Measurements from ENCODE around the gene CEACAM1. TPM values are rescaled to one million over a fixed set of nuclear protein-coding genes. Genes with fewer than 3 reads are reported as not detected.

CEACAM1 gene
- polyA plus RNA-seq, 1 donor from 2014 or later, result 0.12 TPM

GRCh38 chr19:42474743-42475142 is 53.5 kb downstream of the CEACAM1 start:
- H3K4me2 ChIP-seq (ENCODE audit: low read length), result no peak overlapping the region
- H3K27ac ChIP-seq (ENCODE audit: low read length), result no peak overlapping the region

GRCh38 chr19:42473686-42474085 is 54.6 kb downstream of the CEACAM1 start:
- Histone ChIP-seq H3K27ac (ENCODE audit: low read length) (no peak overlapping the region), H3K36me3 (ENCODE audit: insufficient read depth, low read length) (no peaks in the 10 kb centered on the region), H3K9me2 (ENCODE audit: insufficient read depth, low read length) (no peaks in the 10 kb centered on the region), H4K20me1 (ENCODE audit: insufficient read depth) (no peaks in the 10 kb centered on the region), H3K9ac (ENCODE audit: low read length) (no peak overlapping the region), H2AFZ (ENCODE audit: low read depth, low read length) (no peak overlapping the region), H3K27me3 (ENCODE audit: insufficient read depth, low read depth, low read length) (no peaks in the 10 kb centered on the region), H3F3A (ENCODE audit: insufficient read depth, low read length, poor library complexity, severe bottlenecking) (no peaks in the 10 kb centered on the region), H3K4me3 (ENCODE audit: low read length) (no peak overlapping the region), H3K9me3 (ENCODE audit: low read length) (no peaks in the 10 kb centered on the region), H3K4me2 (ENCODE audit: low read length) (no peak overlapping the region), H3K79me2 (replicated peaks; ENCODE audit: insufficient read depth, low read length) (no peaks in the 10 kb centered on the region)
- TF ChIP-seq, protein P1, sequence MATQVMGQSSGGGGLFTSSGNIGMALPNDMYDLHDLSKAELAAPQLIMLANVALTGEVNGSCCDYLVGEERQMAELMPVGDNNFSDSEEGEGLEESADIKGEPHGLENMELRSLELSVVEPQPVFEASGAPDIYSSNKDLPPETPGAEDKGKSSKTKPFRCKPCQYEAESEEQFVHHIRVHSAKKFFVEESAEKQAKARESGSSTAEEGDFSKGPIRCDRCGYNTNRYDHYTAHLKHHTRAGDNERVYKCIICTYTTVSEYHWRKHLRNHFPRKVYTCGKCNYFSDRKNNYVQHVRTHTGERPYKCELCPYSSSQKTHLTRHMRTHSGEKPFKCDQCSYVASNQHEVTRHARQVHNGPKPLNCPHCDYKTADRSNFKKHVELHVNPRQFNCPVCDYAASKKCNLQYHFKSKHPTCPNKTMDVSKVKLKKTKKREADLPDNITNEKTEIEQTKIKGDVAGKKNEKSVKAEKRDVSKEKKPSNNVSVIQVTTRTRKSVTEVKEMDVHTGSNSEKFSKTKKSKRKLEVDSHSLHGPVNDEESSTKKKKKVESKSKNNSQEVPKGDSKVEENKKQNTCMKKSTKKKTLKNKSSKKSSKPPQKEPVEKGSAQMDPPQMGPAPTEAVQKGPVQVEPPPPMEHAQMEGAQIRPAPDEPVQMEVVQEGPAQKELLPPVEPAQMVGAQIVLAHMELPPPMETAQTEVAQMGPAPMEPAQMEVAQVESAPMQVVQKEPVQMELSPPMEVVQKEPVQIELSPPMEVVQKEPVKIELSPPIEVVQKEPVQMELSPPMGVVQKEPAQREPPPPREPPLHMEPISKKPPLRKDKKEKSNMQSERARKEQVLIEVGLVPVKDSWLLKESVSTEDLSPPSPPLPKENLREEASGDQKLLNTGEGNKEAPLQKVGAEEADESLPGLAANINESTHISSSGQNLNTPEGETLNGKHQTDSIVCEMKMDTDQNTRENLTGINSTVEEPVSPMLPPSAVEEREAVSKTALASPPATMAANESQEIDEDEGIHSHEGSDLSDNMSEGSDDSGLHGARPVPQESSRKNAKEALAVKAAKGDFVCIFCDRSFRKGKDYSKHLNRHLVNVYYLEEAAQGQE (IDR thresholded peaks at IDR 0.05; ENCODE audit: borderline replicate concordance), result no peak
- no peak for TF ChIP-seq POLR2AphosphoS5 (IDR thresholded peaks at IDR 0.05)
- no peak for TF ChIP-seq MXI1 (conservative IDR thresholded peaks at IDR 0.05; ENCODE audit: poor library complexity, severe bottlenecking)
- no peak for TF ChIP-seq EZH2 (IDR thresholded peaks at IDR 0.05; ENCODE audit: borderline replicate concordance, insufficient read depth, low read length, poor library complexity, severe bottlenecking)
- TF ChIP-seq TAF1 (IDR thresholded peaks at IDR 0.05; ENCODE audit: low read depth), result no peak

More at GRCh38 chr19:42474743-42475142, 53.5 kb downstream of the CEACAM1 start:
- Histone ChIP-seq H4K20me1 (ENCODE audit: insufficient read depth) (no peaks in the 10 kb centered on the region), H3K9me2 (ENCODE audit: insufficient read depth, low read length) (no peaks in the 10 kb centered on the region), H3K4me3 (ENCODE audit: low read length) (no peak overlapping the region), H3K79me2 (replicated peaks; ENCODE audit: insufficient read depth, low read length) (no peaks in the 10 kb centered on the region), H3K9me3 (ENCODE audit: low read length) (no peaks in the 10 kb centered on the region), H3K36me3 (ENCODE audit: insufficient read depth, low read length) (no peaks in the 10 kb centered on the region), H3K27me3 (ENCODE audit: insufficient read depth, low read depth, low read length) (no peaks in the 10 kb centered on the region), H2AFZ (ENCODE audit: low read depth, low read length) (no peak overlapping the region), H3K9ac (ENCODE audit: low read length) (no peak overlapping the region), H3F3A (ENCODE audit: insufficient read depth, low read length, poor library complexity, severe bottlenecking) (no peaks in the 10 kb centered on the region)
- TF ChIP-seq SMC3 (conservative IDR thresholded peaks at IDR 0.05; ENCODE audit: poor library complexity) (no peak), EZH2 (IDR thresholded peaks at IDR 0.05; ENCODE audit: borderline replicate concordance, insufficient read depth, low read length, poor library complexity, severe bottlenecking) (no peak), POLR2AphosphoS5 (IDR thresholded peaks at IDR 0.05) (no peak), TAF1 (IDR thresholded peaks at IDR 0.05; ENCODE audit: low read depth) (no peak), MXI1 (conservative IDR thresholded peaks at IDR 0.05; ENCODE audit: poor library complexity, severe bottlenecking) (no peak), EP300 (conservative IDR thresholded peaks at IDR 0.05; ENCODE audit: poor library complexity, severe bottlenecking) (no peak), RAD21 (conservative IDR thresholded peaks at IDR 0.05) (no peak)
- TF ChIP-seq, protein P2, sequence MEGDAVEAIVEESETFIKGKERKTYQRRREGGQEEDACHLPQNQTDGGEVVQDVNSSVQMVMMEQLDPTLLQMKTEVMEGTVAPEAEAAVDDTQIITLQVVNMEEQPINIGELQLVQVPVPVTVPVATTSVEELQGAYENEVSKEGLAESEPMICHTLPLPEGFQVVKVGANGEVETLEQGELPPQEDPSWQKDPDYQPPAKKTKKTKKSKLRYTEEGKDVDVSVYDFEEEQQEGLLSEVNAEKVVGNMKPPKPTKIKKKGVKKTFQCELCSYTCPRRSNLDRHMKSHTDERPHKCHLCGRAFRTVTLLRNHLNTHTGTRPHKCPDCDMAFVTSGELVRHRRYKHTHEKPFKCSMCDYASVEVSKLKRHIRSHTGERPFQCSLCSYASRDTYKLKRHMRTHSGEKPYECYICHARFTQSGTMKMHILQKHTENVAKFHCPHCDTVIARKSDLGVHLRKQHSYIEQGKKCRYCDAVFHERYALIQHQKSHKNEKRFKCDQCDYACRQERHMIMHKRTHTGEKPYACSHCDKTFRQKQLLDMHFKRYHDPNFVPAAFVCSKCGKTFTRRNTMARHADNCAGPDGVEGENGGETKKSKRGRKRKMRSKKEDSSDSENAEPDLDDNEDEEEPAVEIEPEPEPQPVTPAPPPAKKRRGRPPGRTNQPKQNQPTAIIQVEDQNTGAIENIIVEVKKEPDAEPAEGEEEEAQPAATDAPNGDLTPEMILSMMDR (IDR thresholded peaks at IDR 0.05; ENCODE audit: poor library complexity, severe bottlenecking), result no peak
- TF ChIP-seq, protein P1 (IDR thresholded peaks at IDR 0.05; ENCODE audit: borderline replicate concordance), result no peak
